ENCODE measurements around the gene SLC41A3.

GRCh38 chr3:126083138-126083445 is 832 bp downstream of the SLC41A3 start:
- TF ChIP-seq, protein P1, sequence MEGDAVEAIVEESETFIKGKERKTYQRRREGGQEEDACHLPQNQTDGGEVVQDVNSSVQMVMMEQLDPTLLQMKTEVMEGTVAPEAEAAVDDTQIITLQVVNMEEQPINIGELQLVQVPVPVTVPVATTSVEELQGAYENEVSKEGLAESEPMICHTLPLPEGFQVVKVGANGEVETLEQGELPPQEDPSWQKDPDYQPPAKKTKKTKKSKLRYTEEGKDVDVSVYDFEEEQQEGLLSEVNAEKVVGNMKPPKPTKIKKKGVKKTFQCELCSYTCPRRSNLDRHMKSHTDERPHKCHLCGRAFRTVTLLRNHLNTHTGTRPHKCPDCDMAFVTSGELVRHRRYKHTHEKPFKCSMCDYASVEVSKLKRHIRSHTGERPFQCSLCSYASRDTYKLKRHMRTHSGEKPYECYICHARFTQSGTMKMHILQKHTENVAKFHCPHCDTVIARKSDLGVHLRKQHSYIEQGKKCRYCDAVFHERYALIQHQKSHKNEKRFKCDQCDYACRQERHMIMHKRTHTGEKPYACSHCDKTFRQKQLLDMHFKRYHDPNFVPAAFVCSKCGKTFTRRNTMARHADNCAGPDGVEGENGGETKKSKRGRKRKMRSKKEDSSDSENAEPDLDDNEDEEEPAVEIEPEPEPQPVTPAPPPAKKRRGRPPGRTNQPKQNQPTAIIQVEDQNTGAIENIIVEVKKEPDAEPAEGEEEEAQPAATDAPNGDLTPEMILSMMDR (IDR thresholded peaks at IDR 0.05), result no peak
- no peak for TF ChIP-seq POLR2AphosphoS5 (IDR thresholded peaks at IDR 0.05)
- no peak for TF ChIP-seq EP300 (IDR thresholded peaks at IDR 0.05)
- no peak for TF ChIP-seq POLR2A (IDR thresholded peaks at IDR 0.05)

Data from suprapubic skin (tissue), 4 donors.